Hepatocyte (in vitro differentiated cells): ENCODE data around the gene PHKG1.

ENCODE experiments used
- EZH2 ChIP-seq: fragments of 200-600 bp; sonication (generic); IDR thresholded peaks from 2 replicates; pipeline ENCODE4 v1.6.1; 2016; ENCODE audit warnings: antibody characterized with exemption, mild to moderate bottlenecking, borderline replicate concordance
- EZH2phosphoT487 ChIP-seq: fragments of 200-600 bp; sonication (generic); IDR thresholded peaks from one replicate; pipeline ENCODE4 v1.6.1; 2018; ENCODE audit warnings: antibody characterized with exemption, mild to moderate bottlenecking, low read depth, moderate library complexity; ENCODE audit not compliant: unreplicated experiment, severe bottlenecking
- TF ChIP-seq, protein P1 (sequence below): fragments of 200-600 bp; sonication (generic); IDR thresholded peaks from 2 replicates; pipeline ENCODE4 v1.5.1; 2016; ENCODE audit warnings: antibody characterized with exemption, mild to moderate bottlenecking; ENCODE audit not compliant: poor library complexity

DNA sequence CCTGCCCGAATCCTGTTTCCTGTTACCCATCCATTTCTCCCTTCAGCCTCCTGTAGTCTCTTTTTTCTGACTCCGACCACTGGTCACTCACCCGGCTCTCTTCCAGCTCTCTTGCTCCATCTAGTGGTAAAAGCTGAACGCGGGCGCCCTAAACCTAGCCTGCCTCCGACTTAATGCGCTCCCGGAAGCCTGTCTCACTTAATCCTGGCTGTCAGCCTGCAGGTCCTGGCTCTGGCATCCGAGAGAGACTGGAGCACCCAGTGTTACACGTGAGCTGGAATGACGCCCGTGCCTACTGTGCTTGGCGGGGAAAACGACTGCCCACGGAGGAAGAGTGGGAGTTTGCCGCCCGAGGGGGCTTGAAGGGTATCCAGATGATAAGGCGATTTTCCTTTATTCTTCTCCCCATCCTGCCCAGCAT lies 18.4 kb downstream of the PHKG1 start:
- TF ChIP-seq, protein P1, sequence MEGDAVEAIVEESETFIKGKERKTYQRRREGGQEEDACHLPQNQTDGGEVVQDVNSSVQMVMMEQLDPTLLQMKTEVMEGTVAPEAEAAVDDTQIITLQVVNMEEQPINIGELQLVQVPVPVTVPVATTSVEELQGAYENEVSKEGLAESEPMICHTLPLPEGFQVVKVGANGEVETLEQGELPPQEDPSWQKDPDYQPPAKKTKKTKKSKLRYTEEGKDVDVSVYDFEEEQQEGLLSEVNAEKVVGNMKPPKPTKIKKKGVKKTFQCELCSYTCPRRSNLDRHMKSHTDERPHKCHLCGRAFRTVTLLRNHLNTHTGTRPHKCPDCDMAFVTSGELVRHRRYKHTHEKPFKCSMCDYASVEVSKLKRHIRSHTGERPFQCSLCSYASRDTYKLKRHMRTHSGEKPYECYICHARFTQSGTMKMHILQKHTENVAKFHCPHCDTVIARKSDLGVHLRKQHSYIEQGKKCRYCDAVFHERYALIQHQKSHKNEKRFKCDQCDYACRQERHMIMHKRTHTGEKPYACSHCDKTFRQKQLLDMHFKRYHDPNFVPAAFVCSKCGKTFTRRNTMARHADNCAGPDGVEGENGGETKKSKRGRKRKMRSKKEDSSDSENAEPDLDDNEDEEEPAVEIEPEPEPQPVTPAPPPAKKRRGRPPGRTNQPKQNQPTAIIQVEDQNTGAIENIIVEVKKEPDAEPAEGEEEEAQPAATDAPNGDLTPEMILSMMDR = peak; percentile 97
- TF ChIP-seq EZH2 (no peak), EZH2phosphoT487 (no peak)
